Smooth muscle cell (in vitro differentiated cells): ENCODE data around the gene MTA1. TPM values are rescaled to one million over a fixed set of nuclear protein-coding genes. Genes with fewer than 3 reads are reported as not detected.

ENCODE experiments used
- DNase-seq: peaks from one replicate; lab custom pipeline; 2025; ENCODE audit not compliant: unreplicated experiment; lab: John Stamatoyannopoulos, UW
- H2AFZ ChIP-seq: fragments of 200-600 bp; sonication (generic); 2 replicates; pipeline ENCODE4 v1.6.0; 2016; ENCODE audit warnings: antibody characterized with exemption, low read depth, mild to moderate bottlenecking
- H3F3A ChIP-seq: fragments of 200-600 bp; sonication (generic); 2 replicates; pipeline ENCODE4 v1.6.0; 2017; ENCODE audit warnings: antibody characterized with exemption, low read depth
- H3K27ac ChIP-seq: fragments of 200-600 bp; sonication (generic); 2 replicates; pipeline ENCODE4 v1.5.1; 2016; ENCODE audit warnings: low read depth, mild to moderate bottlenecking
- H3K27me3 ChIP-seq: fragments of 200-600 bp; sonication (generic); 2 replicates; pipeline ENCODE4 v1.6.1; 2016; ENCODE audit warnings: low read depth, mild to moderate bottlenecking
- H3K36me3 ChIP-seq: fragments of 200-600 bp; sonication (generic); 2 replicates; pipeline ENCODE4 v1.5.1; 2016; ENCODE audit warnings: low read depth
- H3K4me1 ChIP-seq: fragments of 200-600 bp; sonication (generic); 2 replicates; pipeline ENCODE4 v1.5.1; 2016; ENCODE audit warnings: low read depth
- H3K4me2 ChIP-seq: fragments of 200-600 bp; sonication (generic); 2 replicates; pipeline ENCODE4 v1.6.0; 2016; ENCODE audit warnings: mild to moderate bottlenecking
- H3K4me3 ChIP-seq: fragments of 200-600 bp; sonication (generic); 2 replicates; pipeline ENCODE4 v1.5.1; 2016; ENCODE audit warnings: mild to moderate bottlenecking
- H3K79me2 ChIP-seq: fragments of 200-600 bp; sonication (generic); 2 replicates; pipeline ENCODE4 v1.6.0; 2016; ENCODE audit warnings: low read depth, mild to moderate bottlenecking
- H3K9ac ChIP-seq: fragments of 200-600 bp; sonication (generic); 2 replicates; pipeline ENCODE4 v1.6.0; 2016; ENCODE audit warnings: low read depth
- H3K9me3 ChIP-seq: fragments of 200-600 bp; sonication (generic); replicated peaks from 2 replicates; pipeline ENCODE4 v1.5.1; 2016; ENCODE audit warnings: low read depth
- H4K20me1 ChIP-seq: fragments of 200-600 bp; sonication (generic); 2 replicates; pipeline ENCODE4 v1.6.0; 2016; ENCODE audit warnings: low read depth
- WGBS: methylation state at CpG from one replicate; pipeline ENCODE4 v1.1.7; 2016; ENCODE audit warnings: low lambda C conversion rate; 5-methylcytosine and 5-hydroxymethylcytosine counted together
- polyA plus RNA-seq: library from polyadenylated mRNA; unstranded; fragments of >200 nt; fragmentation: Nextera tagmentation; extraction: Ambion mirVana; gene quantifications from 2 replicates; pipeline ENCODE4 v1.2.1, GENCODE V29; 2016
- total RNA-seq: library from RNA; depleted of rRNA; stranded (reverse); fragments of >200 nt; gene quantifications from 2 replicates; pipeline ENCODE4 v1.2.3, GENCODE V29; 2014
- TF ChIP-seq, protein P1 (sequence below): fragments of 200-600 bp; sonication (generic); IDR thresholded peaks from 2 replicates; pipeline ENCODE4 v1.5.1; 2017; ENCODE audit warnings: borderline replicate concordance, mild to moderate bottlenecking, antibody characterized with exemption; ENCODE audit not compliant: insufficient read depth, poor library complexity, severe bottlenecking

Gene MTA1
- total and polyA plus RNA-seq, 2 experiments from 2014 or later, result 41.3 to 48.7 TPM

DNA sequence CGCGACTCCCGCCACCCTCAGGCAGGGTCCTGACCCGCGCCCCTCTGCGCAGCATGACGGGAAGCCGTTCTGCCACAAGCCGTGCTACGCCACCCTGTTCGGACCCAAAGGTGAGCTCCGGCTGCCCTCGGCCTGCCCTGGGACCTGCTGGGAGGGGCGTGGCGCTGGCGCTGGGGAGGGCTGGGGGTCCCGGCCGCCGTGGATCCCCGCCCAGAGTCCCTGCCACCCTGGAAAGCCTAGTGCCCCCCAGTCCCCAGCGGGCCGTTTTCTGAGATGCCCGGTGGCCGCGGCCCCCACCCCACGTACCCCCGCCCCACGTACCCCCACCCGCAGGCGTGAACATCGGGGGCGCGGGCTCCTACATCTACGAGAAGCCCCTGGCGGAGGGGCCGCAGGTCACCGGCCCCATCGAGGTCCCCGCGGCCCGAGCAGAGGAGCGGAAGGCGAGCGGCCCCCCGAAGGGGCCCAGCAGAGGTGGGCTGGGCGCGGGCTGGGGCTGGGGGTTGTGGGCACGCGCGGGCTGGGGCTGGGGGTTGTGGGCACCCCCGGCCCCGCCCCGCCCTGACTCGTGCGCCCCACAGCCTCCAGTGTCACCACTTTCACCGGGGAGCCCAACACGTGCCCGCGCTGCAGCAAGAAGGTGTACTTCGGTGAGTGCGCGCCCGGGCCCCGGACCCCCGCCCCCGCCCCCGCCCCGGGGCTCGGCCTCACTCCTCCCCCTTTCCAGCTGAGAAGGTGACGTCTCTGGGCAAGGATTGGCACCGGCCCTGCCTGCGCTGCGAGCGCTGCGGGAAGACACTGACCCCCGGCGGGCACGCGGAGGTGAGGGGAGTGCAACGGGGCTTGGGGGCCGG lies 59.0 kb downstream of the MTA1 start:
- Histone ChIP-seq H3K9me3 (no peaks in the 10 kb centered on the region), H3K27me3 (peaks cover 27% of the 10 kb centered on the region), H3K79me2 (no peaks in the 10 kb centered on the region), H3K4me3 (no peak overlapping the region), H2AFZ (no peak overlapping the region), H3K9ac (no peak overlapping the region), H4K20me1 (no peaks in the 10 kb centered on the region), H3K4me2 (no peak overlapping the region), H3K27ac (no peak overlapping the region), H3F3A (no peaks in the 10 kb centered on the region), H3K36me3 (no peaks in the 10 kb centered on the region), H3K4me1 (peaks cover 15% of the 10 kb centered on the region)
- TF ChIP-seq, protein P1, sequence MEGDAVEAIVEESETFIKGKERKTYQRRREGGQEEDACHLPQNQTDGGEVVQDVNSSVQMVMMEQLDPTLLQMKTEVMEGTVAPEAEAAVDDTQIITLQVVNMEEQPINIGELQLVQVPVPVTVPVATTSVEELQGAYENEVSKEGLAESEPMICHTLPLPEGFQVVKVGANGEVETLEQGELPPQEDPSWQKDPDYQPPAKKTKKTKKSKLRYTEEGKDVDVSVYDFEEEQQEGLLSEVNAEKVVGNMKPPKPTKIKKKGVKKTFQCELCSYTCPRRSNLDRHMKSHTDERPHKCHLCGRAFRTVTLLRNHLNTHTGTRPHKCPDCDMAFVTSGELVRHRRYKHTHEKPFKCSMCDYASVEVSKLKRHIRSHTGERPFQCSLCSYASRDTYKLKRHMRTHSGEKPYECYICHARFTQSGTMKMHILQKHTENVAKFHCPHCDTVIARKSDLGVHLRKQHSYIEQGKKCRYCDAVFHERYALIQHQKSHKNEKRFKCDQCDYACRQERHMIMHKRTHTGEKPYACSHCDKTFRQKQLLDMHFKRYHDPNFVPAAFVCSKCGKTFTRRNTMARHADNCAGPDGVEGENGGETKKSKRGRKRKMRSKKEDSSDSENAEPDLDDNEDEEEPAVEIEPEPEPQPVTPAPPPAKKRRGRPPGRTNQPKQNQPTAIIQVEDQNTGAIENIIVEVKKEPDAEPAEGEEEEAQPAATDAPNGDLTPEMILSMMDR, result no peak
- DNase-seq, result no peak
- 29% methylated on average over 28 of the region's 81 CpGs for WGBS

DNA sequence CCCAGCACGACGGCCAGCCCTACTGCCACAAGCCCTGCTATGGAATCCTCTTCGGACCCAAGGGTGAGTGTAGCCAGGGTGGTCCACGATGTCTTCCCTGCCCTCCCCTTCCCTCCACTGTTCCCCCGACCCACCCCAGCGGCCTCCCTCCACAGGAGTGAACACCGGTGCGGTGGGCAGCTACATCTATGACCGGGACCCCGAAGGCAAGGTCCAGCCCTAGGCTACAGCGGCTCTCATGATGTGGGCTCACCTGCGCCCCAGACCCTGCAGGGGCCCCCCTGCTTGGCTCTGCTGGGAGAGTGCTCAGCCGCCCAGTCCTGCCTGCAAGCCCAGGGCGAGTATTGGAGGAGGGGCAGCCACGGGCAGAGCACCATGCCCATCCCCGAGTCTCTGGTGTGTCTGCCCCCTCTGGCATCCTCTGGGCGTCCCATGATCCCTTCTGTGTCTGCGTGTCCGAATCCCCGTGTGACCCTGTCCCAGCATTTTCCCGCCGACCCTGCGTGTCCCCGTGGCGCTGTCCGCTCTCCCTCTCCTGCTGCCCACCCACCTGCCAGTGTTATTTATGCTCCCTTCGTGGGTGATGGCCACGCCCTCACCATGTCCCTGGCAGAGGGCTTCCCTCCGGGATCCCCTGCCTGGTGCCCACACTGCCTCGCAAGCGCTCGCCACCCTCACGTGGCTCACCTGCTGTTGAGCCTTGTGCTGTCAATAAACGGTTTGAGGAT lies 60.0 kb downstream of the MTA1 start:
- Histone ChIP-seq H3K79me2 (no peaks in the 10 kb centered on the region), H4K20me1 (no peaks in the 10 kb centered on the region), H3K27ac (no peak overlapping the region), H3K9ac (no peak overlapping the region), H2AFZ (no peak overlapping the region), H3K27me3 (peaks cover 27% of the 10 kb centered on the region), H3K36me3 (no peaks in the 10 kb centered on the region), H3K9me3 (no peaks in the 10 kb centered on the region), H3K4me1 (peaks cover 12% of the 10 kb centered on the region), H3K4me3 (no peak overlapping the region), H3K4me2 (no peak overlapping the region), H3F3A (no peaks in the 10 kb centered on the region)
- TF ChIP-seq, protein P1, result no peak
- WGBS, result 63% methylated on average over 33 of the region's 34 CpGs
- DNase-seq, result no peak

DNA sequence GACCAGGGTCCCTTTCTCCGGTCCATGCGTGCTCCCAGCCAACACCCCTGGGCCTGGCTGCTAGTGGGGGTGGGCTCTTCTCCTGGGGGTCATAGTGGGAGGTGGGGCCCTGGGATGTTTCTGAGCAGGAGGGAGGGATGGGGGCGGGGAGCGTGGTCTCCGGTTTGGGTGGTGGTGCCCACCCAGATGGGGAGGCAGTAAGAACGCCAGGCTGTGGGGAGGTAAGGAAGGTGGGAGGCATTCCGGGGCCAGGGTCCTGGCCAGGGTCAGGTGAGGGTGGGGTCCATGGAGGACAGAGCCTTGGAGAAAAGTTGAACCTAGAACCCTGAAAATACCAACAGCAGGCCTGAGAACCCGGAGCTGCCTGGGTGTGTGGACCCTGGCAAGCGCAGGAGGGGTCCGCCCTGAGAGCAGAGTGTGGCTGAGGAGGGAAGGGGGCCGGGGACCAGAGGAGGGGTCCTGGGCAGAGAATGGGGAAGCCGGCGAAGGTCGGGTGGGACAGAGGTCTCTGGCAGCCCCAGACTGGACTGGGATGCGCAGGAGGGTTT lies 60.6 kb downstream of the MTA1 start:
- Histone ChIP-seq H3K4me1 (peaks cover 7% of the 10 kb centered on the region), H4K20me1 (no peaks in the 10 kb centered on the region), H3K27me3 (peaks cover 24% of the 10 kb centered on the region), H3K4me3 (no peak overlapping the region), H3F3A (no peaks in the 10 kb centered on the region), H2AFZ (no peak overlapping the region), H3K27ac (no peak overlapping the region), H3K79me2 (no peaks in the 10 kb centered on the region), H3K9me3 (no peaks in the 10 kb centered on the region), H3K4me2 (no peak overlapping the region), H3K36me3 (no peaks in the 10 kb centered on the region), H3K9ac (no peak overlapping the region)
- 70% methylated on average over 14 of the region's 15 CpGs for WGBS
- TF ChIP-seq, protein P1, result no peak
- DNase-seq, result no peak
